H1 (cell line): ENCODE data around the gene PIK3R1. TPM values are rescaled to one million over a fixed set of nuclear protein-coding genes. Genes with fewer than 3 reads are reported as not detected.

ENCODE experiments used
- CTCF ChIA-PET: fragments of 300-600 bp; sonication (Branson Sonifier 250); formaldehyde crosslinking; loops from one replicate; lab custom pipeline; 2021; ENCODE audit not compliant: partially characterized antibody; lab: Charles Lee
- POLR2A ChIA-PET: fragments of 300-600 bp; sonication (Branson Sonifier 250); formaldehyde crosslinking; loops from one replicate; lab custom pipeline; 2021; ENCODE audit warnings: inconsistent platforms; ENCODE audit not compliant: partially characterized antibody; lab: Charles Lee
- DNase-seq, 2 experiments: peaks; one replicate each; pipeline versions ENCODE4 v3.0.0 to v3.0.0-alpha.2; 2010 to 2022; ENCODE audit warnings: low spot score in 2 of 2, low read depth in 1 of 2, mixed read lengths in 1 of 2
- FAIRE-seq: peaks from 2 replicates; lab custom pipeline; 2011; peaks lifted over from hg19 to GRCh38; lab: Jason Lieb, UNC
- H2AFZ ChIP-seq: 2 replicates; pipeline ENCODE4 v1.8.1; 2012; ENCODE audit warnings: low read length, inconsistent platforms
- H2AK5ac ChIP-seq: 2 replicates; pipeline ENCODE4 v1.6.1; 2013; ENCODE audit warnings: low read depth, low read length
- H2BK120ac ChIP-seq: replicated peaks from 2 replicates; pipeline ENCODE3; 2013; ENCODE audit warnings: low read depth, low read length, inconsistent platforms
- H2BK12ac ChIP-seq: 2 replicates; pipeline ENCODE4 v1.6.1; 2013; ENCODE audit warnings: low read depth, low read length
- H2BK15ac ChIP-seq: 2 replicates; pipeline ENCODE4 v1.6.1; 2013; ENCODE audit warnings: low read length
- H2BK20ac ChIP-seq: 2 replicates; pipeline ENCODE4 v1.6.1; 2013; ENCODE audit warnings: low read length
- H2BK5ac ChIP-seq: 2 replicates; pipeline ENCODE4 v1.6.1; 2013; ENCODE audit warnings: low read depth, low read length
- H3K14ac ChIP-seq: 2 replicates; pipeline ENCODE4 v1.6.1; 2013; ENCODE audit warnings: inconsistent platforms; ENCODE audit not compliant: insufficient read length
- H3K18ac ChIP-seq: 2 replicates; pipeline ENCODE4 v1.6.1; 2013; ENCODE audit warnings: low read length; ENCODE audit errors: extremely low read depth
- H3K23ac ChIP-seq: 2 replicates; pipeline ENCODE4 v1.6.1; 2013; ENCODE audit warnings: inconsistent platforms; ENCODE audit not compliant: insufficient read length
- H3K23me2 ChIP-seq: 2 replicates; pipeline ENCODE4 v1.6.1; 2013; ENCODE audit warnings: low read depth, low read length
- H3K27ac ChIP-seq: 2 replicates; pipeline ENCODE4 v1.6.1; 2011; ENCODE audit warnings: low read depth, low read length, inconsistent platforms
- H3K27me3 ChIP-seq, 4 experiments: replicated peaks in 1 of 4; 1 replicate in 1 of 4; 2 replicates in 3 of 4; pipeline versions ENCODE4 v1.6.1 to v1.8.1; 2011 to 2013; ENCODE audit warnings: low read length in 3 of 4, mild to moderate bottlenecking in 3 of 4, inconsistent platforms in 2 of 4, mixed read lengths in 2 of 4, moderate library complexity in 1 of 4; ENCODE audit not compliant: control insufficient read depth in 3 of 4, insufficient read depth in 3 of 4; ENCODE audit errors: extremely low read depth in 1 of 4
- H3K36me3 ChIP-seq, 4 experiments: 2 replicates each; pipeline versions ENCODE4 v1.6.1 to v1.8.1; 2011 to 2013; ENCODE audit warnings: mild to moderate bottlenecking in 4 of 4, low read length in 3 of 4, moderate library complexity in 2 of 4, control low read depth in 1 of 4, inconsistent platforms in 1 of 4; ENCODE audit not compliant: insufficient read depth in 4 of 4, control insufficient read depth in 2 of 4
- H3K4ac ChIP-seq: replicated peaks from 2 replicates; pipeline ENCODE3; 2013; ENCODE audit warnings: low read length, low read depth, mixed read lengths, inconsistent platforms; ENCODE audit not compliant: insufficient read length
- H3K4me1 ChIP-seq, 4 experiments: replicated peaks in 1 of 4; 1 replicate in 1 of 4; 2 replicates in 3 of 4; pipeline versions ENCODE4 v1.6.1 to v1.8.1; 2011 to 2013; ENCODE audit warnings: low read length in 3 of 4, inconsistent platforms in 2 of 4, mixed read lengths in 1 of 4; ENCODE audit not compliant: insufficient read depth in 4 of 4, control insufficient read depth in 3 of 4
- H3K4me2 ChIP-seq, 2 experiments: 2 replicates each; pipeline versions ENCODE4 v1.6.1 to v1.8.1; 2011 to 2013; ENCODE audit warnings: low read depth in 2 of 2, low read length in 2 of 2, control low read depth in 1 of 2, inconsistent platforms in 1 of 2, mild to moderate bottlenecking in 1 of 2; ENCODE audit not compliant: insufficient read depth in 1 of 2
- H3K4me3 ChIP-seq, 4 experiments: fragments of 200-600, 300-600 bp in 1 of 4; sonication (generic), shearing (Covaris generic), sonication (Bioruptor Twin) in 1 of 4; 2 replicates each; pipeline versions ENCODE4 v1.5.1 to v1.8.1; 2011 to 2016; ENCODE audit warnings: low read length in 4 of 4, low read depth in 3 of 4, control low read depth in 2 of 4, inconsistent platforms in 2 of 4, mild to moderate bottlenecking in 2 of 4, mixed read lengths in 1 of 4, moderate library complexity in 1 of 4; ENCODE audit not compliant: insufficient read depth in 2 of 4; ENCODE audit errors: extremely low read depth in 1 of 4
- H3K56ac ChIP-seq: replicated peaks from 2 replicates; pipeline ENCODE3; 2013; ENCODE audit warnings: low read depth, mild to moderate bottlenecking, mixed read lengths, low read length, inconsistent platforms; ENCODE audit not compliant: insufficient read length
- H3K79me1 ChIP-seq: 2 replicates; pipeline ENCODE4 v1.6.1; 2013; ENCODE audit warnings: low read depth, low read length, control low read depth
- H3K79me2 ChIP-seq, 2 experiments: 2 replicates each; pipeline versions ENCODE4 v1.6.1 to v1.8.1; 2012 to 2013; ENCODE audit warnings: low read length in 2 of 2, mild to moderate bottlenecking in 2 of 2, inconsistent platforms in 1 of 2; ENCODE audit not compliant: insufficient read depth in 2 of 2, control insufficient read depth in 1 of 2
- H3K9ac ChIP-seq, 4 experiments: replicated peaks in 1 of 4; 1 replicate in 1 of 4; 2 replicates in 3 of 4; pipeline versions ENCODE4 v1.6.1 to v1.8.1; 2011 to 2013; ENCODE audit warnings: low read depth in 3 of 4, low read length in 3 of 4, control low read depth in 2 of 4, mild to moderate bottlenecking in 2 of 4, moderate library complexity in 2 of 4, inconsistent platforms in 1 of 4; ENCODE audit errors: extremely low read depth in 1 of 4
- H3K9me3 ChIP-seq, 2 experiments: 2 replicates each; pipeline versions ENCODE4 v1.6.1 to v1.8.1; 2012 to 2013; ENCODE audit warnings: mild to moderate bottlenecking in 2 of 2, moderate library complexity in 2 of 2, control low read depth in 1 of 2, inconsistent platforms in 1 of 2, low read depth in 1 of 2, low read length in 1 of 2, mixed read lengths in 1 of 2; ENCODE audit not compliant: insufficient read depth in 2 of 2
- H4K20me1 ChIP-seq, 2 experiments: replicated peaks in 1 of 2; 2 replicates each; pipeline versions ENCODE3 to v1.8.1; 2011 to 2013; ENCODE audit warnings: inconsistent platforms in 2 of 2, low read length in 2 of 2, mild to moderate bottlenecking in 1 of 2; ENCODE audit not compliant: insufficient read depth in 2 of 2, control insufficient read depth in 1 of 2
- H4K5ac ChIP-seq: 2 replicates; pipeline ENCODE4 v1.6.1; 2013; ENCODE audit warnings: low read length, low read depth, mixed read lengths, inconsistent platforms; ENCODE audit not compliant: insufficient read length
- H4K8ac ChIP-seq: 2 replicates; pipeline ENCODE4 v1.8.0; 2013; ENCODE audit warnings: mild to moderate bottlenecking, moderate library complexity, low read length, inconsistent platforms; ENCODE audit not compliant: insufficient read depth; ENCODE audit errors: extremely low read depth
- H4K91ac ChIP-seq: replicated peaks from 2 replicates; pipeline ENCODE3; 2013; ENCODE audit warnings: low read length, mixed read lengths, inconsistent platforms; ENCODE audit not compliant: insufficient read length
- BACH1 ChIP-seq: IDR thresholded peaks from 2 replicates; pipeline ENCODE4 v1.6.1; 2012; ENCODE audit warnings: low read length, improper control_type of control experiment
- CBX5 ChIP-seq: fragments of 300-800, 300-1000 bp; sonication (generic); IDR thresholded peaks from 2 replicates; pipeline ENCODE4 v1.7.1; 2016; ENCODE audit warnings: antibody characterized with exemption, low read length, low read depth
- CEBPB ChIP-seq: IDR thresholded peaks from 2 replicates; pipeline ENCODE4 v1.6.1; 2012; ENCODE audit warnings: low read depth, low read length
- CREB1 ChIP-seq: IDR thresholded peaks from 2 replicates; pipeline ENCODE4 v1.6.1; 2012; ENCODE audit warnings: inconsistent platforms
- KDM5A ChIP-seq: fragments of 200-600 bp; IDR thresholded peaks from 2 replicates; pipeline ENCODE4 v1.7.1; 2012; ENCODE audit warnings: mild to moderate bottlenecking, low read length, inconsistent platforms, mixed read lengths
- MAFK ChIP-seq: IDR thresholded peaks from 2 replicates; pipeline ENCODE4 v1.6.1; 2012; ENCODE audit warnings: low read depth, mild to moderate bottlenecking, improper control_type of control experiment, low read length
- RAD21 ChIP-seq, 2 experiments: IDR thresholded peaks in 1 of 2; conservative IDR thresholded peaks in 1 of 2; 2 replicates each; pipeline ENCODE4 v1.6.1; 2011; ENCODE audit warnings: low read depth in 2 of 2, low read length in 2 of 2, improper control_type of control experiment in 1 of 2, inconsistent platforms in 1 of 2, mild to moderate bottlenecking in 1 of 2, moderate library complexity in 1 of 2
- RNF2 ChIP-seq: fragments of 200-900, 300-1000 bp; sonication (generic); IDR thresholded peaks from 2 replicates; pipeline ENCODE4 v1.7.1; 2016; ENCODE audit warnings: borderline replicate concordance, low read depth, mild to moderate bottlenecking, antibody characterized with exemption, low read length; ENCODE audit not compliant: poor library complexity, severe bottlenecking; ENCODE audit errors: missing control alignments
- TAF1 ChIP-seq: IDR thresholded peaks from 2 replicates; pipeline ENCODE4 v1.6.1; 2011; ENCODE audit warnings: mild to moderate bottlenecking, low read depth, low read length
- TEAD4 ChIP-seq: IDR thresholded peaks from 2 replicates; pipeline ENCODE4 v1.6.1; 2012; ENCODE audit warnings: low read depth, low read length, inconsistent platforms, mixed read lengths
- WGBS, 2 experiments: shearing (Covaris generic) in 1 of 2; methylation state at CpG; one replicate each; pipeline versions ENCODE4 v1.1.6 to v1.1.7; 2013 to 2015; ENCODE audit warnings: low lambda C conversion rate in 2 of 2, mixed read lengths in 2 of 2, inconsistent platforms in 1 of 2, low coverage in 1 of 2, missing lambda C conversion rate in 1 of 2; ENCODE audit not compliant: insufficient replicate concordance in 2 of 2, insufficient coverage in 1 of 2, insufficient read length in 1 of 2; ENCODE audit errors: extremely low coverage in 1 of 2, missing lambda C conversion rate in 1 of 2; 5-methylcytosine and 5-hydroxymethylcytosine counted together
- polyA plus RNA-seq, 7 experiments: library from polyadenylated mRNA; depleted of rRNA in 3 of 7; stranded (reverse) in 5 of 7; unstranded in 2 of 7; fragments of >200 nt in 5 of 7; fragments of 200-250 nt in 2 of 7; gene quantifications; 1 replicate in 5 of 7; 2 replicates in 1 of 7; 4 replicates in 1 of 7; pipeline versions ENCODE4 v1.2.1 to v1.2.3, GENCODE V29; 2011 to 2013; ENCODE audit warnings: missing spikeins in 2 of 7, mixed read lengths in 2 of 7
- total RNA-seq: library from RNA; stranded (reverse); fragmentation: NEBNext Ultra II Directional; extraction: Animal tissue kit (Norgen Biotek cat#: 25700); gene quantifications from 2 replicates; pipeline ENCODE4 v1.2.1, GENCODE V29; 2021

PIK3R1 gene
- total and polyA plus RNA-seq, 2 of the 8 experiments (the other 6 are each of a cell fraction or from before 2014, with no cell fraction given): 2.3 to 13.7 TPM

DNA sequence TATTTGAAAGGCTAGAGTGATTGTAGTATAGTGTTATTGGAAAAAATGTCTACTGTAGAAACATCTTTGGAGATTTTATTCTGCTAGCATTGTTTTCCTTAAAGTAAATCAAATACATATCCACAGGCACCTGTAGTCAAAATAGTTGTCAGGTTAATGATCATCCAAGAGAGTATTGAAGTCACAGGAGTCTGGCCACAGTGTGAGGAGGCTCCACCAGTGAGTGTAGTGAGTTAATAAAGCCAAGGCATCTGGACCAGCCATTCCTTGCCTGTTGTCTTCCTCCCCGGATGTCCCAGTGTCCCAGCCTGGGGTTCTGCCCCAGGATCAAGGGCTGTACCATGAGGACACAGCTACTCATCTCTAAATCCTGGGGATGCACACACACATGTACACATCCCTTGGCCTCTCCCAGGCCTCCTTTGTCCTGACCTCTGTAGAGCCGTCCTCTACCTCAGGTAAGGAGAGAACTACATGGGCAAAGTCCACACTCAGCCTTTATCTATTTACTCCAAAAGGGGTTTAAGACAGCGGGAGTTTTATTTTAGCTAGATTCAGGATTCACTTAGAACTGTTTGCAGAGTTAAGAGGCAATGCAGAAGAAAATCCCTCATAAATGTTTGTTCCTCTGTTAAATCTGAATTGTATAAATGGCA, 3.7 kb downstream of the PIK3R1 start:
- no peaks in the 10 kb centered on the region; the same call in 1 of the 2 replicates for H3K79me1 ChIP-seq
- 82% methylated on average over 3 of the region's 3 CpGs; no CpG with 5 or more reads in 1 of the 2 experiments for WGBS, 2 experiments
- H2AFZ ChIP-seq: no peak overlapping the region
- no peak overlapping the region for H2BK20ac ChIP-seq
- no peak overlapping the region for H3K4me3 ChIP-seq
- CTCF ChIA-PET: interaction anchor here (0.8 to 2.0 kb wide), 5 partner anchors 23 to 726 kb away, joined by 3 to 5 read pairs (median 4); no protein-coding TSS in a partner anchor
- no peaks in the 10 kb centered on the region; a peak in 1 of 4 replicates for H3K9me3 ChIP-seq
- no peaks in the 10 kb centered on the region for H3K36me3 ChIP-seq
- H3K79me2 ChIP-seq: peaks cover 0 to 26% of the 10 kb centered on the region in 2 experiments; a peak in 2 of 4 replicates
- peaks cover 0 to 5% (median under 1%) of the 10 kb centered on the region in 4 experiments; a peak in 2 of 7 replicates for H3K4me1 ChIP-seq
- no peak overlapping the region for H3K18ac ChIP-seq
- H3K23me2 ChIP-seq: peaks cover 6% of the 10 kb centered on the region; the same call in 1 of the 2 replicates
- H4K20me1 ChIP-seq: peaks cover 0 to 6% of the 10 kb centered on the region in 2 experiments
- H4K91ac ChIP-seq: no peak overlapping the region
- DNase-seq: no peak
- no peak overlapping the region for H3K56ac ChIP-seq
- H4K5ac ChIP-seq: no peak overlapping the region
- H2BK12ac ChIP-seq: no peak overlapping the region; the same call in 1 of the 2 replicates
- H4K8ac ChIP-seq: no peak overlapping the region
- H3K9ac ChIP-seq: no peak overlapping the region
- no peak overlapping the region for H2BK120ac ChIP-seq
- no peak overlapping the region for H3K4me2 ChIP-seq
- H3K27me3 ChIP-seq: peaks cover 0 to 7% (median 7%) of the 10 kb centered on the region in 4 experiments; a peak in 4 of 7 replicates
- no peak overlapping the region for H3K23ac ChIP-seq
- no peak overlapping the region for H3K14ac ChIP-seq
- no peak for TF ChIP-seq TEAD4
- no peak for TF ChIP-seq CREB1
- no peak for TF ChIP-seq TAF1
- TF ChIP-seq RNF2: no peak
- no peak for TF ChIP-seq MAFK
- TF ChIP-seq CEBPB: no peak
- no peak for TF ChIP-seq RAD21 (IDR thresholded peaks at IDR 0.05 in 1 of 2, conservative IDR thresholded peaks at IDR 0.05 in 1 of 2; ENCODE audit: low read depth in 2 of 2, low read length in 2 of 2)
- no peak for TF ChIP-seq CBX5
- no peak for TF ChIP-seq BACH1
- TF ChIP-seq KDM5A: no peak
- no peak overlapping the region for H3K27ac ChIP-seq
- no peak overlapping the region for H2AK5ac ChIP-seq
- FAIRE-seq: no peak
- H2BK15ac ChIP-seq: no peak overlapping the region
- POLR2A ChIA-PET: interaction anchor here (0.6 kb wide), 1 partner anchor 18 kb away, joined by 4 read pairs; no protein-coding TSS in a partner anchor
- no peak overlapping the region for H2BK5ac ChIP-seq
- no peak overlapping the region for H3K4ac ChIP-seq
